ENCODE results near the gene LDB2.

The LDB2 gene

GRCh38 chr4:16705341-16705740 is 193.1 kb downstream of the LDB2 start:
- no peak overlapping the region for H3K27ac ChIP-seq
- no peak for TF ChIP-seq CTCF (IDR thresholded peaks at IDR 0.05)
- TF ChIP-seq ZFX (IDR thresholded peaks at IDR 0.05; ENCODE audit: borderline replicate concordance) = no peak

- TF ChIP-seq CTCF (IDR thresholded peaks at IDR 0.05) (no peak), ZFX (IDR thresholded peaks at IDR 0.05; ENCODE audit: borderline replicate concordance) (no peak)
- H3K27ac ChIP-seq = no peak overlapping the region
Observed at GRCh38 chr4:16704489-16704888, 194.0 kb downstream of the LDB2 start.

GRCh38 chr4:16695896-16696295 is 202.5 kb downstream of the LDB2 start:
- H3K27ac ChIP-seq = no peak overlapping the region

GRCh38 chr4:16694884-16695276 is 203.6 kb downstream of the LDB2 start:
- no peak overlapping the region for H3K27ac ChIP-seq
- TF ChIP-seq CTCF (IDR thresholded peaks at IDR 0.05) (no peak), ZFX (IDR thresholded peaks at IDR 0.05; ENCODE audit: borderline replicate concordance) (no peak)

More at GRCh38 chr4:16695896-16696295, 202.5 kb downstream of the LDB2 start:
- no peak for TF ChIP-seq CTCF (IDR thresholded peaks at IDR 0.05)
- no peak for TF ChIP-seq ZFX (IDR thresholded peaks at IDR 0.05; ENCODE audit: borderline replicate concordance)

- no peak overlapping the region for H3K27ac ChIP-seq
- TF ChIP-seq ZFX (IDR thresholded peaks at IDR 0.05; ENCODE audit: borderline replicate concordance) (no peak), CTCF (IDR thresholded peaks at IDR 0.05) (no peak)
Observed at GRCh38 chr4:16694173-16694883, 204.1 kb downstream of the LDB2 start.

- no peak overlapping the region for H3K27ac ChIP-seq
- TF ChIP-seq ZFX (IDR thresholded peaks at IDR 0.05; ENCODE audit: borderline replicate concordance) (no peak), CTCF (IDR thresholded peaks at IDR 0.05) (no peak)
Observed at GRCh38 chr4:16693641-16694040, 204.8 kb downstream of the LDB2 start.

GRCh38 chr4:16692961-16693506 is 205.4 kb downstream of the LDB2 start:
- no peak overlapping the region for H3K27ac ChIP-seq
- no peak for TF ChIP-seq CTCF (IDR thresholded peaks at IDR 0.05)
- no peak for TF ChIP-seq ZFX (IDR thresholded peaks at IDR 0.05; ENCODE audit: borderline replicate concordance)
